Testis (tissue), 2 donors: Measurements from ENCODE around the gene CRACDL.
"Not testable (repeated sequence)": the region's sequence is repeated elsewhere in the genome, so short reads cannot be mapped to it uniquely, and the experiment has no call there.

Source experiments
- POLR2A ChIP-seq: fragments of 450-650 bp; IDR thresholded peaks from one replicate; pipeline ENCODE4 v1.6.1; 2017; ENCODE audit warnings: antibody characterized with exemption, mild to moderate bottlenecking, moderate library complexity
- TF ChIP-seq, protein P1 (sequence below), 3 experiments: fragments of 450-650 bp in 2 of 3; fragments of 200-600 bp in 1 of 3; sonication (generic) in 1 of 3; IDR thresholded peaks; one replicate each; pipeline ENCODE4 v1.5.1; 2016 to 2019; ENCODE audit warnings: antibody characterized with exemption in 3 of 3, mild to moderate bottlenecking in 2 of 3, moderate library complexity in 1 of 3

DNA sequence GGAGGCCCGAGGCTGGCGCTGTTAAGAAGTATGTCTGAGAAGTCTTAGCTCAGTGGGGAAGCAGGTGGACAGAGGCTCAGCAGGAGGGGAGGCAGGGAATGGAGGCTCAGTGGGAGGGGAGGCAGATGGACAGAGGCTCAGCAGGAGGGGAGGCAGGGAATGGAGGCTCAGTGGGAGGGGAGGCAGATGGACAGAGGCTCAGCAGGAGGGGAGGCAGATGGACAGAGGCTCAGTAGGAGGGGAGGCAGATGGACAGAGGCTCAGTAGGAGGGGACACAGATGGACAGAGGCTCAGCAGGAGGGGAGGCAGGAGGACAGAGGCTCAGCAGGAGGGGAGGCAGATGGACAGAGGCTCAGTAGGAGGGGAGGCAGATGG is 36.3 kb downstream of the CRACDL start:
- TF ChIP-seq, protein P1, sequence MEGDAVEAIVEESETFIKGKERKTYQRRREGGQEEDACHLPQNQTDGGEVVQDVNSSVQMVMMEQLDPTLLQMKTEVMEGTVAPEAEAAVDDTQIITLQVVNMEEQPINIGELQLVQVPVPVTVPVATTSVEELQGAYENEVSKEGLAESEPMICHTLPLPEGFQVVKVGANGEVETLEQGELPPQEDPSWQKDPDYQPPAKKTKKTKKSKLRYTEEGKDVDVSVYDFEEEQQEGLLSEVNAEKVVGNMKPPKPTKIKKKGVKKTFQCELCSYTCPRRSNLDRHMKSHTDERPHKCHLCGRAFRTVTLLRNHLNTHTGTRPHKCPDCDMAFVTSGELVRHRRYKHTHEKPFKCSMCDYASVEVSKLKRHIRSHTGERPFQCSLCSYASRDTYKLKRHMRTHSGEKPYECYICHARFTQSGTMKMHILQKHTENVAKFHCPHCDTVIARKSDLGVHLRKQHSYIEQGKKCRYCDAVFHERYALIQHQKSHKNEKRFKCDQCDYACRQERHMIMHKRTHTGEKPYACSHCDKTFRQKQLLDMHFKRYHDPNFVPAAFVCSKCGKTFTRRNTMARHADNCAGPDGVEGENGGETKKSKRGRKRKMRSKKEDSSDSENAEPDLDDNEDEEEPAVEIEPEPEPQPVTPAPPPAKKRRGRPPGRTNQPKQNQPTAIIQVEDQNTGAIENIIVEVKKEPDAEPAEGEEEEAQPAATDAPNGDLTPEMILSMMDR (IDR thresholded peaks at IDR 0.05): not testable (repeated sequence)
- TF ChIP-seq POLR2A: not testable (repeated sequence)
